Fibroblast of pulmonary artery (primary cell): Measurements from ENCODE around the gene DNAJC16.

ENCODE experiments used
- DNase-seq: peaks from one replicate; pipeline ENCODE4 v3.0.0-alpha.2; 2010; ENCODE audit warnings: low read depth
- H3K4me3 ChIP-seq: replicated peaks from 2 replicates; pipeline ENCODE4 v1.5.1; 2011; ENCODE audit warnings: low read depth, mild to moderate bottlenecking, control low read depth, low read length, moderate library complexity
- TF ChIP-seq, protein P1 (sequence below): IDR thresholded peaks from 2 replicates; pipeline ENCODE4 v1.5.1; 2011; ENCODE audit warnings: mild to moderate bottlenecking, control low read depth, low read length, inconsistent platforms; ENCODE audit errors: missing control alignments

The DNAJC16 gene

DNA sequence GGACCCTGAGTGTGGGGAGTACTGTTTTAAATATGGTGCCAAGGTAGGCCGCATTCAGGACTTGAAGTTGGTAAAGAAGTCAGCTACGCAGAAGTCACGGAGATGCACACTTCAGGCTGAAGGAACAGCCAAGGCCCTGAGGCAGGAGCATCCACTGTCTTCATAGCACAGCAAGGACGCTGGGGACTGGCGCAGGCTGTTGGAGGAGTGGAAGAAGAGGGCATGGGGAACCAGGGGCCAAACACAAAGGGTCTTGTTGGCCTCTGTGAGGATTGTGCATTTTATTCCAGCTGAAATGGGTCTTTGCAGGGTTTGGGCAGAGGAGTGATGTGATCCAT lies 16.6 kb downstream of the DNAJC16 start:
- TF ChIP-seq, protein P1, sequence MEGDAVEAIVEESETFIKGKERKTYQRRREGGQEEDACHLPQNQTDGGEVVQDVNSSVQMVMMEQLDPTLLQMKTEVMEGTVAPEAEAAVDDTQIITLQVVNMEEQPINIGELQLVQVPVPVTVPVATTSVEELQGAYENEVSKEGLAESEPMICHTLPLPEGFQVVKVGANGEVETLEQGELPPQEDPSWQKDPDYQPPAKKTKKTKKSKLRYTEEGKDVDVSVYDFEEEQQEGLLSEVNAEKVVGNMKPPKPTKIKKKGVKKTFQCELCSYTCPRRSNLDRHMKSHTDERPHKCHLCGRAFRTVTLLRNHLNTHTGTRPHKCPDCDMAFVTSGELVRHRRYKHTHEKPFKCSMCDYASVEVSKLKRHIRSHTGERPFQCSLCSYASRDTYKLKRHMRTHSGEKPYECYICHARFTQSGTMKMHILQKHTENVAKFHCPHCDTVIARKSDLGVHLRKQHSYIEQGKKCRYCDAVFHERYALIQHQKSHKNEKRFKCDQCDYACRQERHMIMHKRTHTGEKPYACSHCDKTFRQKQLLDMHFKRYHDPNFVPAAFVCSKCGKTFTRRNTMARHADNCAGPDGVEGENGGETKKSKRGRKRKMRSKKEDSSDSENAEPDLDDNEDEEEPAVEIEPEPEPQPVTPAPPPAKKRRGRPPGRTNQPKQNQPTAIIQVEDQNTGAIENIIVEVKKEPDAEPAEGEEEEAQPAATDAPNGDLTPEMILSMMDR: no peak
- no peak for DNase-seq
- H3K4me3 ChIP-seq: no peak overlapping the region

DNA sequence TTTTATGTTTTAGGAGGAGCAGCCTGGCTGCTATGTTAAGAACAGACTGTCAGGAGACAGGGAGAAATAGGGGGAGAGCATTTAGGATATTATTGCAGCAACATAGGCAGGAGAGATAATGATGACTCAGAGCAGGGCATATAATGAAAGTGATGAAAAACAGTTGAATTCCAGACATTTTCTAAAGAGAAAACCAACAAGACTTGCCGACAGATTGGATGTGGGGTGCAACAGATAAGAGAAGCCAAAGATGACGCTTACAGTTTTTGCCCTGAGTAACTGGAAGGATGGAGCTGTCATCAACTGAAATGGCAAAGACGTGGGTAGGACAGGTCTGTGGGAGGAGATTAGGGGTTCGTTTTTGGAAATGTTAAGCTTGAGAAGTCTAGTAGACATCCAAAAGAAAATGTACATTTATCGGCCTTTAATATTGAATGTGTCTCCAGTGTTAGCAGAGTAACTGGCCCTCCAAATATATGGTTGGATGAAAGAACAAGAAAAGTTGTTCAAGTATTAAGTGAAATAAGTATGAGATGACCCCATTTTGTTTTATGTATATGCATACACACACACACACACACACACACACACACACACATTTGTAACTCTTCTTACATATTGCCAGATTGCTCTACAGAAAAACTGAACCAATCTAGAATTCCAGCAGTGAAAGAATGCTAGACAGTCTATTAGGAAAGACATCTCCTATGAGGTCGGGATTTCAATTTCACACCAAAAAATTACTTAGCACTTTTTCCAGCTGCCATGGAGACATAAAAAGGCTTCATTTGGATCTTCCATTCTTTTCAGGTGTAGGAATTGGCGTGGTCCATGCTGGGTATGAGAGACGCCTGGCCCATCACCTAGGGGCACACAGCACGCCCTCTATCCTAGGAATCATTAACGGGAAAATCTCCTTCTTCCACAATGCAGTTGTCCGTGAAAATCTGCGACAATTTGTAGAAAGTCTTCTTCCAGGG lies 17.2 kb downstream of the DNAJC16 start:
- H3K4me3 ChIP-seq: no peak overlapping the region
- DNase-seq: peak; percentile 92
- TF ChIP-seq, protein P1: no peak

DNA sequence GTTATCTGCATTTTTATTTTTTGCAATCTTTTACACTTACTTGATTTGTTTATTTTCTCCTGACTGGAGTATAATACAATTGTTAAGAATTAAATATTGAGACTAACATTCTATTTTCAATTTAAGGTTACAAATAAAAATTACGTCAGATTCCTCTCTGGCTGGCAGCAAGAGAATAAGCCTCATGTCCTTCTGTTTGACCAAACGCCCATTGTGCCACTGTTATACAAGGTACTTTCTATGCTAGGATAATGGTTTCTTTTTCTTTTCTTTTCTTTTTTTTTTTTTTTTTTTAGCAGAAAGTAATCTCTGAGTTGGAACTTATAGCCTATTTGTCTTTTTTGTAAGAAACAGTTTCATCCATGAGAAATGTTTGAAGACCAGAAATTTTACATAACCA lies 20.0 kb downstream of the DNAJC16 start:
- H3K4me3 ChIP-seq: no peak overlapping the region
- TF ChIP-seq, protein P1: no peak
- DNase-seq: no peak

DNA sequence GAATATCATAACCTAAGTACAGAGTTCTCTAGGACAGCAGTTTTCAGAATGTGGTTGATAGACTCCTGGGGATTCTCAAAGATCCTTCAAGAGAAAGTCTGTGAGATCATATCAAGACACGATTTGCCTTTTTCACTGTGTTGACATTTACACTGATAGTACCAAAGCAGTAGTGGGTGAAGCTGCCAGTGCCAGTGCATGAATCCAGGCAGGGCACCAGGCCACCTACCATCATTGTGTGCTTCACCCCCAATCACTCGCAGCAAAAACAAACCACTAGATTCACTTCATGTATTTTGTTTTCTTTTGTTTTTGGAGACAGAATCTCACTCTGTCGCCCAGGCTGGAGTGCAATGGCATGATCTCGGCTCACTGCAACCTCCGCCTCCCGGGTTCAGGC lies 23.9 kb downstream of the DNAJC16 start:
- H3K4me3 ChIP-seq: no peak overlapping the region
- DNase-seq: no peak
- TF ChIP-seq, protein P1: no peak

DNA sequence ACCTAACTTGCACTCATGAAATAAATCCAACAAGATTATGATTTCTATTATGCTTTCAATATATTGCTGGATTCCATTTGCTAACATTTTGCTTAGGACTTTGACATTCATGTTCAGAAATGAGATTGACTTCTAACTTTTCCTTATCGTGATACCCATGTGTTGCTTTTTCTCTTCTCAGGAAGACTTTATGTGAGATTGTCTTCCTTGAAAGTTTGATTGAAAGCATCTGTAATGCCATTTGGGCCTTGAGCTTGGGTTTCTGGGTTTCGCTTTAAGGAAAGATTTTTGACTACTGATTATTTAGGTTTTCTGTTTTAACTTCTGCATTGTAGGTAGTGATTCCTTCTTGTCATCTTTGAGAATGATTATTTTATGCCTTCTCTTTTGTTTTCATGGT lies 30.4 kb downstream of the DNAJC16 start:
- TF ChIP-seq, protein P1: no peak
- no peak overlapping the region for H3K4me3 ChIP-seq
- no peak for DNase-seq

DNA sequence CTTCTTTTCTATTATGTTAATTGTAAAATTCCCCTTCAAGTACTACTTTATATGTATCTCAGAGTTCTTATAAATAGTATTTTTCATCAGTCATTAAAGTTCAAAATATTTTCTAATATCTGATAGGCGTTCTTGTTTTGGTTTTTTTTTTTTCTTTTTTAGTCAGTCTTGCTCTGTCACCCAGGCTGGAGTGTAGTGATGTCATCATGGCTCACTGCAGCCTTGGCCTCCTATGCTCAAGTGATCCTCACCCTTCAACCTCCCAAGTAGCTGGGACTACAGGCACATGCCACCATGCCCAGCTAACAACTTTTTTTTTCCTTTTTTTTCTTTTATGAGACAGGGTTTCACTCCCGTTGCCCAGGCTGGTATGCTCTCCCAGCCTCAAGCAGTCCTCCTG lies 30.9 kb downstream of the DNAJC16 start:
- DNase-seq: no peak
- no peak overlapping the region for H3K4me3 ChIP-seq
- TF ChIP-seq, protein P1: no peak

DNA sequence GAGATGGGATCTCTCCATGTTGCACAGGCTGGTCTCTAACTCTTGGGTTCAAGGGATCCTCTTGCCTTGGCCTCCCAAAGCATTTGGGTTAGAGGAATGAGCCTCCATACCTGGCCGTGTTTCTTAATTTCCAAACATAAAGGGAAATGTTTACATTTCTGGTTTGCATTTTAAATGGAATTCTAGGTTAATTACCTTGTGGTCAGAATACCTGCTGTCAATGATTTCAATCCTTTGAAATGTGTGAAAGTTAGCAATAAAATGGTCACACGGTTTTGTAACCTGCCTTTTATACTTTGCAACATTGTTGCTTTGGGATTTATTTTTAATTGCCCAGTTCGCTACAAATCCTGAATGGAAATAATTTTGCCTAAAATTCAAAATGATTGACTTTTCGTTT lies 31.9 kb downstream of the DNAJC16 start:
- no peak overlapping the region for H3K4me3 ChIP-seq
- DNase-seq: no peak
- TF ChIP-seq, protein P1: no peak
